Neural progenitor cell (in vitro differentiated cells): Measurements from ENCODE around the gene BACE2. TPM values are rescaled to one million over a fixed set of nuclear protein-coding genes. Genes with fewer than 3 reads are reported as not detected.

Experiments
- DNase-seq: peaks from one replicate; pipeline ENCODE4 v3.0.0-alpha.2; 2016; ENCODE audit warnings: low spot score
- H2AFZ ChIP-seq: fragments of 200-600 bp; sonication (generic); replicated peaks from 2 replicates; pipeline ENCODE4 v1.6.1; 2016; ENCODE audit warnings: antibody characterized with exemption
- H3F3A ChIP-seq: fragments of 200-600 bp; sonication (generic); 2 replicates; pipeline ENCODE4 v1.6.1; 2016; ENCODE audit warnings: antibody characterized with exemption, low read depth
- H3K27ac ChIP-seq: fragments of 200-600 bp; sonication (generic); 2 replicates; pipeline ENCODE4 v1.5.1; 2016; ENCODE audit warnings: mild to moderate bottlenecking
- H3K27me3 ChIP-seq: fragments of 200-600 bp; sonication (generic); 2 replicates; pipeline ENCODE4 v1.6.1; 2016; ENCODE audit warnings: mild to moderate bottlenecking, moderate library complexity
- H3K36me3 ChIP-seq: fragments of 200-600 bp; sonication (generic); 2 replicates; pipeline ENCODE4 v1.5.1; 2016
- H3K4me1 ChIP-seq: fragments of 200-600 bp; sonication (generic); 2 replicates; pipeline ENCODE4 v1.6.1; 2016; ENCODE audit warnings: mixed run types
- H3K4me2 ChIP-seq: fragments of 200-600 bp; sonication (generic); 2 replicates; pipeline ENCODE4 v1.6.1; 2016
- H3K4me3 ChIP-seq: fragments of 200-600 bp; sonication (generic); 2 replicates; pipeline ENCODE4 v1.5.1; 2016
- H3K79me2 ChIP-seq: fragments of 200-600 bp; sonication (generic); 2 replicates; pipeline ENCODE4 v1.6.1; 2016; ENCODE audit warnings: low read depth
- H3K9ac ChIP-seq: fragments of 200-600 bp; sonication (generic); 2 replicates; pipeline ENCODE4 v1.6.1; 2016
- H3K9me3 ChIP-seq: fragments of 200-600 bp; sonication (generic); 2 replicates; pipeline ENCODE4 v1.5.1; 2016; ENCODE audit warnings: low read depth
- H4K20me1 ChIP-seq: fragments of 200-600 bp; sonication (generic); 2 replicates; pipeline ENCODE4 v1.6.1; 2016; ENCODE audit warnings: low read depth
- H3K27ac Mint-ChIP-seq: 3 replicates; pipeline ENCODE4 v1.8.0; 2021; ENCODE audit warnings: mixed read lengths
- H3K27me3 Mint-ChIP-seq: 2 replicates; pipeline ENCODE4 v1.8.0; 2022; ENCODE audit warnings: low read depth, mild to moderate bottlenecking, inconsistent platforms, moderate library complexity, mixed read lengths; ENCODE audit not compliant: insufficient read depth
- H3K36me3 Mint-ChIP-seq: 3 replicates; pipeline ENCODE4 v1.8.0; 2021; ENCODE audit warnings: mixed read lengths
- H3K4me1 Mint-ChIP-seq: 3 replicates; pipeline ENCODE4 v1.8.0; 2021; ENCODE audit warnings: mixed read lengths
- H3K4me3 Mint-ChIP-seq: 3 replicates; pipeline ENCODE4 v1.8.0; 2021; ENCODE audit warnings: mild to moderate bottlenecking, moderate library complexity, mixed read lengths
- H3K9me3 Mint-ChIP-seq: 3 replicates; pipeline ENCODE4 v1.8.0; 2020; ENCODE audit warnings: mixed read lengths
- EZH2 ChIP-seq: fragments of 200-600 bp; sonication (generic); IDR thresholded peaks from 2 replicates; pipeline ENCODE4 v1.6.1; 2017; ENCODE audit warnings: antibody characterized with exemption, mild to moderate bottlenecking, moderate library complexity
- EZH2phosphoT487 ChIP-seq: fragments of 200-600 bp; sonication (generic); IDR thresholded peaks from 2 replicates; pipeline ENCODE4 v1.6.1; 2017; ENCODE audit warnings: antibody characterized with exemption
- total RNA-seq: library from RNA; depleted of rRNA; stranded (reverse); fragments of >200 nt; gene quantifications from 2 replicates; pipeline ENCODE4 v1.2.3, GENCODE V29; 2015; ENCODE audit warnings: low replicate concordance
- TF ChIP-seq, protein P1 (sequence below): fragments of 200-600 bp; sonication (generic); IDR thresholded peaks from 2 replicates; pipeline ENCODE4 v1.5.1; 2017; ENCODE audit warnings: antibody characterized with exemption, mild to moderate bottlenecking

Gene BACE2
- total RNA-seq, 1 donor from 2014 or later = 0.15 TPM

DNA sequence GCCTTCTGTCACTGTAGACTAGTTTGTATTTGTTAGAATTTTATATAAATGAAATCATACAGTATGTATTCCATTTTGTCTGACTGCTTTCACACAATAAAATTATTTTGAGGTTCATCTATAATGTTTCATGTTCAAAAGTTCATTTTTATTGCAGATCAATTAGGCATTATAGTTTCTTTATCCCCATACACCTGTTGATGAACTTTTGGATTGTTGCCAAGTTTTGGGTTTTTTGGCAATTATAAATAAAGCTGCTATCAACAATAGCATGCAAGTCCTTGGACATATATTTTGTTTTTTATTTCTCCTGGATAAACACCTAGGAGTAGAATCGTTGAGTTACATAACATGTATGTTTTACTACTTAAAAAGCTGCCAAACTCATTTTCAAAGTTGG, 101.6 kb downstream of the BACE2 start:
- Histone ChIP-seq H3K36me3 (no peaks in the 10 kb centered on the region), H3K4me2 (no peak overlapping the region), H3F3A (no peaks in the 10 kb centered on the region), H3K79me2 (no peaks in the 10 kb centered on the region), H3K4me1 (no peaks in the 10 kb centered on the region), H3K27me3 (no peaks in the 10 kb centered on the region), H3K27ac (no peak overlapping the region), H3K9me3 (peaks cover 9% of the 10 kb centered on the region), H3K9ac (no peak overlapping the region), H2AFZ (no peak overlapping the region), H4K20me1 (no peaks in the 10 kb centered on the region), H3K4me3 (no peak overlapping the region)
- DNase-seq = no peak
- no peak overlapping the region for H3K4me3 Mint-ChIP-seq
- peaks cover 19% of the 10 kb centered on the region for H3K9me3 Mint-ChIP-seq
- peaks cover 5% of the 10 kb centered on the region for H3K36me3 Mint-ChIP-seq
- H3K27me3 Mint-ChIP-seq = no peaks in the 10 kb centered on the region
- H3K27ac Mint-ChIP-seq = no peak overlapping the region
- TF ChIP-seq, protein P1, sequence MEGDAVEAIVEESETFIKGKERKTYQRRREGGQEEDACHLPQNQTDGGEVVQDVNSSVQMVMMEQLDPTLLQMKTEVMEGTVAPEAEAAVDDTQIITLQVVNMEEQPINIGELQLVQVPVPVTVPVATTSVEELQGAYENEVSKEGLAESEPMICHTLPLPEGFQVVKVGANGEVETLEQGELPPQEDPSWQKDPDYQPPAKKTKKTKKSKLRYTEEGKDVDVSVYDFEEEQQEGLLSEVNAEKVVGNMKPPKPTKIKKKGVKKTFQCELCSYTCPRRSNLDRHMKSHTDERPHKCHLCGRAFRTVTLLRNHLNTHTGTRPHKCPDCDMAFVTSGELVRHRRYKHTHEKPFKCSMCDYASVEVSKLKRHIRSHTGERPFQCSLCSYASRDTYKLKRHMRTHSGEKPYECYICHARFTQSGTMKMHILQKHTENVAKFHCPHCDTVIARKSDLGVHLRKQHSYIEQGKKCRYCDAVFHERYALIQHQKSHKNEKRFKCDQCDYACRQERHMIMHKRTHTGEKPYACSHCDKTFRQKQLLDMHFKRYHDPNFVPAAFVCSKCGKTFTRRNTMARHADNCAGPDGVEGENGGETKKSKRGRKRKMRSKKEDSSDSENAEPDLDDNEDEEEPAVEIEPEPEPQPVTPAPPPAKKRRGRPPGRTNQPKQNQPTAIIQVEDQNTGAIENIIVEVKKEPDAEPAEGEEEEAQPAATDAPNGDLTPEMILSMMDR = no peak
- no peak for TF ChIP-seq EZH2
- no peak for TF ChIP-seq EZH2phosphoT487
- H3K4me1 Mint-ChIP-seq = no peaks in the 10 kb centered on the region

DNA sequence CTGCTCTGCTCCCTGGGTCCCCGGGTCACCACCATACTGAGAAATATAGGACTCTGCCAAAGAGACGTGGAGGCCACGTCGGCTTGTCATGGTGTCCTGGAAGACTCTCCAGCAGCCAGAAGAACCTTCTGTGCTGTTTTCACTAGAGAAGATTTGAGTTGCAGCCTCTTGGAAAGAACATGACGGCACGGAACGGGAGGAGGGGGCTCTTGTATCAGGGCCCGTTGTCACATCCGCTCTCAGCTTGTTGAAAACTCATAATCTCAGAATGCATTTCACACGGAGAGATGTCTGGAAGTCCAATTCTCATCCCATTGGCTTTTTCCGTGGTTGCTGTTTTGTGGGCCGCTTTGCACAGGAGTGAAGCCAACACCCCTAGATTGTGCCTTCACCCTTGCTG, 109.2 kb downstream of the BACE2 start:
- no peaks in the 10 kb centered on the region for H3K4me1 Mint-ChIP-seq
- H3K27me3 ChIP-seq = no peaks in the 10 kb centered on the region
- H3K36me3 ChIP-seq = no peaks in the 10 kb centered on the region
- H3K27ac ChIP-seq = no peak overlapping the region
- peaks cover 5% of the 10 kb centered on the region for H3K9me3 ChIP-seq
- no peaks in the 10 kb centered on the region for H3K79me2 ChIP-seq
- no peak overlapping the region for H2AFZ ChIP-seq
- no peaks in the 10 kb centered on the region for H3F3A ChIP-seq
- H4K20me1 ChIP-seq = no peaks in the 10 kb centered on the region
- peaks cover 16% of the 10 kb centered on the region for H3K9me3 Mint-ChIP-seq
- TF ChIP-seq EZH2 (no peak), EZH2phosphoT487 (no peak)
- TF ChIP-seq, protein P1 = no peak
- peaks cover 11% of the 10 kb centered on the region for H3K36me3 Mint-ChIP-seq
- no peak overlapping the region for H3K4me3 Mint-ChIP-seq
- no peak overlapping the region for H3K4me3 ChIP-seq
- H3K4me1 ChIP-seq = no peaks in the 10 kb centered on the region
- H3K4me2 ChIP-seq = no peak overlapping the region
- H3K27me3 Mint-ChIP-seq = no peaks in the 10 kb centered on the region
- no peak for DNase-seq
- H3K9ac ChIP-seq = no peak overlapping the region
- H3K27ac Mint-ChIP-seq = no peak overlapping the region

DNA sequence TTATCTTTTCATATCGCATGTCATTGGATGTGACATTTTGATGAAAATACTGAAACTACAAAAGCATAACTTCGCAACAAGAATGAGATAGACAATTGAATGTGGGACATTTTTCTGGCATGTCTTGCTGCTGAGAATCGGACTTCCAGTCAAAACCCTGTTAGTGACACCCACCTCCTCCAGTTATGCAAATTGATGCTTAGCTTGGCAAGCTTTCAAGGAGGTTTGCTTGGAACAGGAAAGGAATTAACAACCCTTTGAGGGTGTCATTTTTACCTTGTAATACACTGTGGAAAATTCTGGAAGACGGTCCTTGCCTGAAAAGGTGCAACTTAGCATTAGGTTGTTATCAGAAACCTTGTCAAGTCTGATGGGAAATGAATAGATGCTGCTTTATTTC, 109.9 kb downstream of the BACE2 start:
- H3K9me3 Mint-ChIP-seq = peaks cover 10% of the 10 kb centered on the region
- no peak overlapping the region for H3K9ac ChIP-seq
- H3K27me3 Mint-ChIP-seq = no peaks in the 10 kb centered on the region
- H3K27ac Mint-ChIP-seq = no peak overlapping the region
- H3K36me3 ChIP-seq = no peaks in the 10 kb centered on the region
- no peaks in the 10 kb centered on the region for H3F3A ChIP-seq
- peaks cover 7% of the 10 kb centered on the region for H3K36me3 Mint-ChIP-seq
- no peaks in the 10 kb centered on the region for H4K20me1 ChIP-seq
- no peak for TF ChIP-seq EZH2phosphoT487
- TF ChIP-seq, protein P1 = no peak
- no peak for TF ChIP-seq EZH2
- DNase-seq = no peak
- H2AFZ ChIP-seq = no peak overlapping the region
- no peaks in the 10 kb centered on the region for H3K4me1 Mint-ChIP-seq
- no peak overlapping the region for H3K4me3 ChIP-seq
- no peak overlapping the region for H3K4me3 Mint-ChIP-seq
- H3K9me3 ChIP-seq = no peaks in the 10 kb centered on the region
- H3K27me3 ChIP-seq = peaks cover 5% of the 10 kb centered on the region
- no peak overlapping the region for H3K27ac ChIP-seq
- no peaks in the 10 kb centered on the region for H3K79me2 ChIP-seq
- no peaks in the 10 kb centered on the region for H3K4me1 ChIP-seq
- no peak overlapping the region for H3K4me2 ChIP-seq
